NCI-H2081 (cell line): ENCODE data around the gene MYMX.

Experiments
- DNase-seq, 2 experiments: peaks; one replicate each; lab custom pipeline; 2025; lab: John Stamatoyannopoulos, UW

Gene MYMX

DNA sequence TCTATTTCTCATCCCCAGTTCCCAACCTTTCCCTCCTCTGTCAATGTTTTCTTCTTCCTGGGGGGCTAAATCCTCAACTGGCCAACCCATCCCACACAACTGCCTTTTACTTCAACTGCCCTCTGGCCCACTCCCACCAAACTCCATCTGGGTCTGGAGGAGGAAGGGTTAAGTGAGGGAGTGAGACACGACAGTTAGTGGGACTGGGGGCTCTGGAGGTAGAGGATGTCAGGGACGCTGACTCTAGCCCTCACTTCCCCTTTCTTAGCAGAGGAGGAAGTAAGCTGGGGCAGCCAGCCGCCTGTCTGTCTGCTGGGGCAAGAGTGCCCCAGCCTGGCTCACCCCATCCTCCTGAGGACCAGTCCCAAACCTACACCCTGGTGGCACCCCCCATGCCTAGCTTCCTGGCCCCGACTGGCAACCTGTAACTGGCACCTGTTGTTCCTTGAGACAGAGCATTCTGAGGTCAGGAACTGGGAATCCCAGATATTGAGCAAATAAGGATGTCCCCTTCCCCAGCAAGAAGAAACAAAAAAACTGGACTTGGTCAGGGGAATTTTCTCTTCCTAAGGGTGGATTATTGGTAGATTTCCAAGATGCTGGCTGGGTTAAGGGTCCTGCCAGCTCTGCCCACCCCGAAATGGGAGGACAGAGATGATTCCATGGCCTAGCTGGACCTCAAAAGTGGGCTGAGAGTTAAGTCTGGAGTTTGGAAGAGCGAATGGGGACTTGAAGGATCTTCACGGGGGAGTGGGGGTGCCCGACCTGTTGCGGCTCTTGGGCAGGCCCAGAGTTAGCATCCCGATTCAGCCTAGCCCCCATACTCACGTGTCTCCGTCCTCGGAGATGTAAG is 47.7 kb downstream of the MYMX start:
- DNase-seq: no peak

- DNase-seq: peak; percentile 75 to 76
These were observed 48.4 kb downstream of the MYMX start, which contains the start of gene NFKBIE for GRCh38 chr6:44265007-44265721. NFKBIE (minus strand) TSS chr6:44265551; CDS start chr6:44265346, 205 bp downstream.

- DNase-seq: no peak
These were observed 49.1 kb downstream of the MYMX start for GRCh38 chr6:44265722-44266233.

GRCh38 chr6:44266347-44266746 is 49.6 kb downstream of the MYMX start:
- no peak for DNase-seq

DNA sequence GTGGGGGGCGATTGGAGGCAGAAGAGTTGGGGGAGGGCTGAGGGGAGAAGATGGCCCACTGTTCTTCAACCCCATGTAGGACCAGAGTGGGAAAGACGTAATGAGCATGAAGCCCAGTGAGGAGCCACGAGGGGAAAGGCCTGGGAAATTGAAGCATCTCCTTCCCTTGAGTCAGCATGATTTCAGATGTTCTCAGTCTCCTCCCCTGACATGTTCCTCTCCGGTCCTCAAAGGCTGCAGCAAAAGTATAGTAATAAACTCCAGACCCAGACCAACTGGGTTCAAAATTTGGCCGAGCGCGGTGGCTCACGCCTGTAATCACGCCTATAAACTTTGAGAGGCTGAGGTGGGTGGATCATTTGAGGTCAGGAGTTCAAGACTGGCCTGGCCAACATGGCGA is 50.5 kb downstream of the MYMX start:
- DNase-seq: no peak
